Right lobe of liver (tissue), 6 donors: ENCODE results near the gene NRN1L. TPM values are rescaled to one million over a fixed set of nuclear protein-coding genes. Genes with fewer than 3 reads are reported as not detected.

Source experiments
- ATAC-seq, 4 donors: fragments of 200-7000 bp; cut with Tn5 transposase; one replicate each; pipeline ENCODE4 v1.9.1; 2020; ENCODE audit warnings: mild to moderate bottlenecking in 4 of 4, moderate library complexity in 4 of 4
- DNase-seq, 3 donors: peaks; one replicate each; pipeline ENCODE4 v3.0.0-alpha.2; 2020
- H3K27ac ChIP-seq, 3 donors: fragments of 200-600 bp; one replicate each; pipeline ENCODE4 v1.8.0; 2022
- H3K27me3 ChIP-seq, 2 donors: fragments of 200-600 bp; one replicate each; pipeline ENCODE4 v1.8.0; 2022
- H3K36me3 ChIP-seq, 4 donors: fragments of 200-600 bp; sonication (generic) in 1 of 4; one replicate each; pipeline versions ENCODE4 v1.5.1 to v1.8.0; 2017 to 2022; ENCODE audit warnings: control low read depth in 1 of 4
- H3K4me1 ChIP-seq, 4 donors: fragments of 200-600 bp; sonication (generic) in 1 of 4; one replicate each; pipeline versions ENCODE4 v1.5.1 to v1.8.0; 2017 to 2022; ENCODE audit warnings: control low read depth in 1 of 4
- H3K4me3 ChIP-seq, 3 donors: fragments of 200-600 bp; one replicate each; pipeline ENCODE4 v1.8.0; 2022
- H3K9me3 ChIP-seq, 4 donors: fragments of 200-600 bp; sonication (generic) in 1 of 4; one replicate each; pipeline versions ENCODE4 v1.5.1 to v1.8.0; 2017 to 2022; ENCODE audit warnings: control low read depth in 1 of 4
- CTCF ChIP-seq, 4 donors: fragments of 200-600 bp in 3 of 4; fragments of 450-650 bp in 1 of 4; IDR thresholded peaks; one replicate each; pipeline versions ENCODE4 v1.5.1 to v1.8.0; 2016 to 2022; ENCODE audit warnings: antibody characterized with exemption in 4 of 4, mild to moderate bottlenecking in 2 of 4
- POLR2A ChIP-seq: fragments of 450-650 bp; IDR thresholded peaks from one replicate; pipeline ENCODE4 v1.6.1; 2017; ENCODE audit warnings: antibody characterized with exemption, mild to moderate bottlenecking
- WGBS: methylation state at CpG from one replicate; pipeline ENCODE4 v1.1.6; 2018; ENCODE audit warnings: low coverage, low lambda C conversion rate; ENCODE audit not compliant: insufficient coverage; ENCODE audit errors: missing lambda C conversion rate; 5-methylcytosine and 5-hydroxymethylcytosine counted together
- intact Hi-C, 2 donors: fragments of 100-400 bp; cut with DNase I; formaldehyde crosslinking; loops; one replicate each; pipeline versions ENCODE4 v1.11.2 to v1.14.1; 2022
- total RNA-seq, 6 experiments: library from RNA; depleted of rRNA in 2 of 6; stranded (reverse); fragments of >200 nt in 2 of 6; fragmentation: NEBNext Ultra II Directional in 3 of 6; extraction: Animal tissue kit (Norgen Biotek cat#: 25700) in 3 of 6; gene quantifications; one replicate each; pipeline versions ENCODE4 v1.1.0 to v1.2.4, GENCODE V29; 2016 to 2023
- donor health status: DM: no; HTN: yes; CAD: no.
- donor health status: DM: no; HTN: no; CAD: no.
- donor health status: DM: no; HTN: no; CAD: no.
- donor health status: DM: no; HTN: yes; CAD: no.
- donor health status: DM: no; HTN: yes; CAD: no.

Gene NRN1L
- total RNA-seq, 6 experiments from 2014 or later = 0.84 TPM; not detected in 5

- ATAC-seq (no peak), DNase-seq (no peak)
- H3K4me1 ChIP-seq = peaks cover 0 to 38% (median 12%) of the 10 kb centered on the region in 4 donors
- H3K4me3 ChIP-seq = peak overlapping the region in 1 of 3 donors; percentile 96
- WGBS = 79% methylated on average over 11 of the region's 11 CpGs
- intact Hi-C loops = no loop called here
- TF ChIP-seq POLR2A (no peak), CTCF (IDR thresholded peaks at IDR 0.05) (no peak)
- no peaks in the 10 kb centered on the region for H3K36me3 ChIP-seq
- H3K27me3 ChIP-seq = no peaks in the 10 kb centered on the region
- H3K27ac ChIP-seq = no peak overlapping the region
- no peaks in the 10 kb centered on the region for H3K9me3 ChIP-seq
Observed at GRCh38 chr16:67848118-67848517, 36.6 kb upstream of the NRN1L start.

DNA sequence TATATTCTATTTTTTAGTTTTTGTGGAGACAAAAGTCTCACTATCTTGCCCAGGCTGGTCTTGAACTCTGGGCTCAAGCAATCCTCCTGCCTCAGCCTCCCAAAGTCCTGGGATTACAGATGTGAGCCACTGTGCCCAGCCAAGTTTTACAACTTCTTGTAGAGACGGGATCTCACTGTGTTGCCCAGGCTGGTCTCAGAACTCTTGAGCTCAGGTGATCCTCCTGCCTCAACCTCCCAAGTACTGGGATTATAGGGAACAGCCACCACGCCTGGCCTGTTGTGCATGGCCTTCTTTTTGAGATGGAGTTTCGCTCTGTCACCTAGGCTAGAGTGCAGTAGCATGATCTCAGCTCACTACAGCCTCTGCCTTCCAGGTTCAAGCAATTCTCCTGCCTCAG is 31.0 kb upstream of the NRN1L start:
- WGBS = 90% methylated on average over 1 of the region's 3 CpGs
- DNase-seq (no peak), ATAC-seq (no peak)
- no peaks in the 10 kb centered on the region for H3K27me3 ChIP-seq
- H3K36me3 ChIP-seq = no peaks in the 10 kb centered on the region
- intact Hi-C loops = no loop called here
- no peak overlapping the region for H3K27ac ChIP-seq
- no peak overlapping the region for H3K4me3 ChIP-seq
- H3K9me3 ChIP-seq = no peaks in the 10 kb centered on the region
- peaks cover 0 to 22% (median 17%) of the 10 kb centered on the region in 4 donors for H3K4me1 ChIP-seq
- TF ChIP-seq POLR2A = no peak
- no peak for TF ChIP-seq CTCF (IDR thresholded peaks at IDR 0.05)

GRCh38 chr16:67855789-67856188 is 28.9 kb upstream of the NRN1L start:
- H3K27ac ChIP-seq = no peak overlapping the region
- intact Hi-C loops = no loop called here
- H3K36me3 ChIP-seq = no peaks in the 10 kb centered on the region
- H3K4me1 ChIP-seq = peaks cover 0 to 24% (median 17%) of the 10 kb centered on the region in 4 donors
- WGBS = 63% methylated on average over 2 of the region's 10 CpGs
- no peak overlapping the region for H3K4me3 ChIP-seq
- TF ChIP-seq POLR2A (no peak), CTCF (IDR thresholded peaks at IDR 0.05) (no peak)
- no peaks in the 10 kb centered on the region for H3K9me3 ChIP-seq
- no peak for DNase-seq
- H3K27me3 ChIP-seq = no peaks in the 10 kb centered on the region
- no peak for ATAC-seq

DNA sequence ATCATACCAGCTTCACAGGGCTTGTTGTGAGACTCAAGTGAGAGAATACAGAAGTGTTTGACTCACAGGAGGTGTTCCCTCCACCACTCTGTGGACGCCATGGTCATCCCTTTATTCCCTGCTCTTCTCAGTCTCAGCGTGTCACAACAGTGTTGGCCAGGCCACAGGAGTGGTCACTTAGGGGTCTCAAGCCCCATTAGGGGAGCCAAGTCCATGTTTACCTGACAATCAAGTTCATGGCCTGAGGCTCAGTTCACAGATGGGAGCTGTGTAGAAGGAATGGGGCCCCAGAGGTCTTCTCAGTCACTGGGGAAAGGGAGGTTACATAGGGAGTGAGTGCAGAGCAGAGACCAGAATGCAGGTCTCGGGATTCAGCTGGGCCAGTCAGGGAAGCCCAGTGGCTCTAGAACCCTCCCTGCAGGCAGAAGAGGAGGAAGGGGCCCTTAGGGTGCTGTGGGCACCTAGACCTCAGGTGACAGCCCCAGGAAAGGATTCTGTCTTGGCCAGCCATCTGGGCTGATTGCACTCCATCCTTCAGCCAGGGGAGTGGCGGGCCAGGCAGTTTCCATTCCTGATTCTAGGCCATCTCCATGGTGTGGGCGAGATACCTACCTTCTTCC is 27.6 kb upstream of the NRN1L start:
- H3K27me3 ChIP-seq = no peaks in the 10 kb centered on the region
- 89% methylated on average over 3 of the region's 5 CpGs for WGBS
- H3K36me3 ChIP-seq = no peaks in the 10 kb centered on the region
- H3K4me3 ChIP-seq = no peak overlapping the region
- intact Hi-C loops = no loop called here
- no peaks in the 10 kb centered on the region for H3K9me3 ChIP-seq
- H3K4me1 ChIP-seq = peaks cover 0 to 24% (median 17%) of the 10 kb centered on the region in 4 donors
- no peak for TF ChIP-seq CTCF (IDR thresholded peaks at IDR 0.05)
- no peak for TF ChIP-seq POLR2A
- no peak for DNase-seq
- peak overlapping the region in 1 of 3 donors; percentile 16 for H3K27ac ChIP-seq
- ATAC-seq = no peak
